Measurements from ENCODE around the gene ACBD4. TPM values are rescaled to one million over a fixed set of nuclear protein-coding genes. Genes with fewer than 3 reads are reported as not detected.

ACBD4 gene
- total RNA-seq, 1 experiment from 2014 or later, result 1.5 TPM

DNA sequence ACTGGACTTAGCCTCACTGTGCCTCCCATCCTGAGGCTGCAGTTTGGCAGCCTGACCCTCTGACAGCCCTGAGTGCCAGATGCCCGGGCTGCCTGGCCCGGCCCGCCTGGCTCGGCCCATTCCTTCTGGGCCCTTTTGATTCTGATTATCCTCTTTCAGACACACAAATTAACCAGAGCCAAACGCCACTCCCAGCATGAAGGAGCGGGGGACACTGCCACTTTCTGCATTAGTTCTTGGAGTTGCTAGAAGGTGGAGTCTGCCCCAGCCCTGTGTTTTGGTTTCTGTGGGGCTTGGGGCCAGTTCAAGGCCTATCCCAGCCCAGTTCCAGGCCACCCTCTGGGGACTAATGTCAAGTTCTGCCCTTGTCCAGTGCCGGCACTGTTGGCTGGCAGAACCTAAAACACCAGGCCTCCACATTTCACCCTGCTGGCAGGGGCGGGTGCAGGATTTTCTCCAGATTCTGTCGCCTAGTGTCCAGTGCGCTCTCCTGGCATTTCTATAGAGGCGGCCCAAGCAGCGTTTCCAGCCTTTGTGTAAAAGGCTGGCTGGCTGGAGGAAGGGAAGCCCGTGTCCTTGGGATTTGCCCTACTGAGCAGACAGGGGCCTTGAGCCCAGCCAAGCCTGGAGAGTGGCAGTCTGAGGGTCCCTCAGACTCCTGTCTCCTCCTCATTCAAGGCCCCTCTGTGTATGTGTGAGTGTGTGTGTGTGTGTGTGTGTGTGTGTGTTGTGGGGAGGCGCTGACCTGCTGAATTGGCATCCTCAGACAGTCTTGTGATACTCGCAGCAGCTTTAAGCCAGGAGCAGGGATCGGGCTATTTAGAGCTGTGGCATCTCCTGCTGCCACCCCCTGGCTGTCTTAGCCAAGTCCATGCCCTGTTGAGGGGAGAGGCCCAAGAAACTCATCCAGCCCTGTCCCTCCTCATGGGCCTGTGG lies 24.5 kb upstream of the ACBD4 start:
- peaks cover 16% of the 10 kb centered on the region for H3K36me3 ChIP-seq (replicated peaks; ENCODE audit: control insufficient read depth, insufficient read depth, low read length)
- no peak for DNase-seq
- no peak overlapping the region for H3K4me3 ChIP-seq (ENCODE audit: insufficient read depth, low read depth, low read length)
- H3K27me3 ChIP-seq (ENCODE audit: control insufficient read depth, insufficient read depth, low read length), result no peaks in the 10 kb centered on the region

DNA sequence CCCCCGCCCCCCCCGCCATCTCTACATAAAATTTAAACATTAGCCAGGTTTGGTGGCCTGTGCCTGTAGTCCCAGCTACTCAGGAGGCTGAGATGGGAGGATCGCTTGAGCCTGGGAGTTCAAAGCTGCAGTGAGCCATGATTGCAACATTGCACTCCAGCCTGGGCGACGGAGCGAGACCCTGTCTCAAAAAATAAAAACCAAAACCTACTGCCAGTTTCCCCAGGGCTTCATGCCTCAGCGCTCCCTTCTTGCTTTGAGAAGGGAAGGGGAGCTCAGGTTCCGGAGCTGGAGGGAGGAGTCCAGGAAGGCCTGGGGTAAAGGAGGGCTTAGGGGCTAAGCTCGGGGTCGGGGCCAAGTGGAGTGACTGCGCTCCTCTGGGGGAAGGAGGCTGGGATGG lies 23.6 kb upstream of the ACBD4 start:
- Histone ChIP-seq H3K36me3 (replicated peaks; ENCODE audit: control insufficient read depth, insufficient read depth, low read length) (peaks cover 8% of the 10 kb centered on the region), H3K27me3 (ENCODE audit: control insufficient read depth, insufficient read depth, low read length) (no peaks in the 10 kb centered on the region), H3K4me3 (ENCODE audit: insufficient read depth, low read depth, low read length) (no peak overlapping the region)
- no peak for DNase-seq

DNA sequence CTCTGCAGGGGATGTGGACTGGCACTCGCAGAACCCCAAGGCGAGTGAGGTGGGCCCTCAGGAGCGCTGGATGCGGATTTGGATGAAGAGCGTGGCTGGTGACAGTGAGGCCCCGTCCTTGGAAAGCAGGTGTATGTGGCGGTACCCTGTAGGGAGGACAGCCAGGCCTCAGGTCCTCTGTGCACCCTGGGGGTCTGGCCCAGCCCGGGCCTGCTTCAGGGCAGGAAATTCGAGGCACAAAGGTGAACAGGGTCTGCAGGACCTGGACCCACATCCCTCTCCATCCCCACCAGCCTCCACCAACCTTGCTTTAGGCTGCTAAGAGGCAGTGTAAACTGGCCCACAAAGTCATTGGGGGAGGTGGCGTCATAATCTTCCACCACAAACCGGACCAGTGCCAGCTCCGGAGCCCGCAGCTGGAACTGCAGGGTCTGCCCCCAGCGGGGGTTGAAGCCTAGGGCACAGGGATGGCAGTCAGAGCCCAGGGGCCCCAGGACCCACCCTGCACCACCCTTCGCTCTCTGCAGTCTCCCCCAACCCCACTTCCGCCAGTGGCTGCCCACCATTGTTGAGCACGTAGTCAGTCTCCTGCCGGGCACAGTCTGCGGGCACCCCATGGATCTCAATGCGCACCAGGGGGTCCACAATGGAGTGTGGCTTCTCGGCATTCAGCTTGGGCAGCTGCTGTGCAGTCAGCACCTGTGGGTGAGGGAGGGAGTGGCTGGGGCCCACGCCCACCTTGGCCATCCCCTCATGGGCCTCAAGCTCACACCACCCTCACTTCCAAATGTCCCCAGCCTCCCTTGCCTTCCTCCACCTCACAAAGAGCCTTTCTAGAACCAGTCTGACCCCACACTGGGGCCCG lies 22.7 kb upstream of the ACBD4 start:
- Histone ChIP-seq H3K27me3 (ENCODE audit: control insufficient read depth, insufficient read depth, low read length) (no peaks in the 10 kb centered on the region), H3K36me3 (replicated peaks; ENCODE audit: control insufficient read depth, insufficient read depth, low read length) (peaks cover 1% of the 10 kb centered on the region; the same call in 1 of the 2 replicates), H3K4me3 (ENCODE audit: insufficient read depth, low read depth, low read length) (no peak overlapping the region)
- DNase-seq, result peak; percentile 61

DNA sequence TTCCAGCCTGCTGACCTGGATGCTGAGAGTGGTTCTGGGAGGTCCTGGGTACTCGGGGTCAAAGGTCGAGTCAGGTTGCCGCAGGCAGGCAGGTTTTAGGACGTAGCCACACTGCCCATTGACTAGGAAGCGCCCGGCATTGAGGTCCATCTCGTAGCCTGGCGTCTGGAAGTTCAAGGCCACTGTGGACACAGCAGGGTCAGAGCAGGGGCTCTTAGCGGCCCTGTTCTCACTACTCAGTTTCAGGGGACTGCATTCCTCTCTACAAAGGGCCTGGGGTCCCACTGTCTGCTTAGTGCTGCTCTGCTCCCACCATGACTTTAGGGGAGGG lies 22.1 kb upstream of the ACBD4 start:
- Histone ChIP-seq H3K27me3 (ENCODE audit: control insufficient read depth, insufficient read depth, low read length) (no peaks in the 10 kb centered on the region), H3K36me3 (replicated peaks; ENCODE audit: control insufficient read depth, insufficient read depth, low read length) (0 out of 2 replicates have a peak, but pooled peaks cover 1% of the 10 kb centered on the region), H3K4me3 (ENCODE audit: insufficient read depth, low read depth, low read length) (no peak overlapping the region)
- DNase-seq, result no peak

DNA sequence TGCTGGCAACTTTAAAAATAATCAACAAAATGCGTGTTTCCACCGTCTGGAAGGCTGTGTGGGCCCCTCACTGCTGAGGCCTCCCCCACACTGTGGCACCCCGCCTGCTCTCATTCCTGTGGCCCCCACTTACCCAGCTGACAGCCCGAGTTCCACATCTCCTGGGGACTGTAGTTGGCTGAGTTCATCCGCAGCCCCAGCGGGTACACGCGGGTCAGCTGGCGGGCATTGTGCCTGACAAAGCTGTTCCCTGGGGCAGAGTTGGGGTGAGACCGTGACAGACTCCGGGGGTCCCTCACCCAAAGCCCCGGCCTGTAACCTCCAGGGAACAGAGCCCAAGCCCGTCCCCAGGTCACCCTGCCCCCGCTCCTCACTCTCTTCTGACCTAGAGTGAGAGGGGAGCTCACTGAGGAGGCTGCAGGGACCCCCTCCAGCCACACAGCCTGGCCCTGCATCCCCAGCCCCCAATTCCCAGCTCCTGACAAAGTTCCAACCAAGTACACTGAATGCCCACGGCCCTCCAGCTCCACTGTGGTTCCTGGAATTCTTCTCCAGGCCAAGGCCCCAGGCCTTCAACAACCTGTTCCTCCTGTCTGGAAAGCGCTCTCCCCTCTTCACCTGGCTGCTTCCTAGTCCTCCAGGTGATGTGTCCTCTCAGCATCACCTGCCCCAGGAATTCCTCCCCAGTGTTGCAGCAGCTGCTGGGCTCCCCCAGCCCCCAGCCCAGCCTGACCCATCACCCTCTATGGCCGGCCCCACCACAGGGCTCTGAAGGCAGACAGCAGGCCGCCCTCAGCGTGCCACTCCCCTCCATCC lies 21.2 kb upstream of the ACBD4 start:
- H3K36me3 ChIP-seq (replicated peaks; ENCODE audit: control insufficient read depth, insufficient read depth, low read length), result no peaks in the 10 kb centered on the region
- DNase-seq, result peak; percentile 76
- H3K27me3 ChIP-seq (ENCODE audit: control insufficient read depth, insufficient read depth, low read length), result no peaks in the 10 kb centered on the region
- no peak overlapping the region for H3K4me3 ChIP-seq (ENCODE audit: insufficient read depth, low read depth, low read length)

DNA sequence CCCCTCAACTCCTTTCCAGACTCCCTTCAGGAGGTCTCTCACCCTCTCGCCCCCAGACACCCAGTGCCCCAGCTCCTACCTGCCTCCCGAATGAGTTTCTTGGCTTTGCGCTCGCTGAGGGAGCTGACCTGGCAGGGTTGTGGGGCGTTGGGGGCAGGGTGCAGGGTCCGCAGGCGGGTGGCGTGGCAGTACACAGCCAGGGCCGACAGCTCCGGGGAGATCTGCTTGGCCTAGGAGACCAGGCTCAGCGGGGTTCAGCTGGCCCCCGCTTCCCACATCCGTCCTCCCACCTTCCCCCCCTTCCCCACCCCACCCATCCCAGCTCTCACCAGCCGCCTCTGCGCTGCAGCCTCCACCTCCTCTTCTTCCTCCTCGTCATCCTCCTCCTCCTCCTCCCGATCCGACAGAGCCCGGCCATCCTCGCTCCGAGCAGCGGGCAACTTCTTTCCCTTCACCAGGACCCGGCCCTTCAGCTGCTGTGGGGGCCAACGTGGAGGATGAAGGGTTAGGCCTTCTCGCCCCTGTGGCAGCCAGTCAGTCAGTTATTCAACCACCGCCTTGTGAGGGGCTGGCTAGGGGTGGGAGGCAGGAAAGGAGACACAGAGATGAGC lies 20.4 kb upstream of the ACBD4 start:
- DNase-seq, result no peak
- Histone ChIP-seq H3K27me3 (ENCODE audit: control insufficient read depth, insufficient read depth, low read length) (no peaks in the 10 kb centered on the region), H3K4me3 (ENCODE audit: insufficient read depth, low read depth, low read length) (no peak overlapping the region), H3K36me3 (replicated peaks; ENCODE audit: control insufficient read depth, insufficient read depth, low read length) (peaks cover under 1% of the 10 kb centered on the region; the same call in 1 of the 2 replicates)

DNA sequence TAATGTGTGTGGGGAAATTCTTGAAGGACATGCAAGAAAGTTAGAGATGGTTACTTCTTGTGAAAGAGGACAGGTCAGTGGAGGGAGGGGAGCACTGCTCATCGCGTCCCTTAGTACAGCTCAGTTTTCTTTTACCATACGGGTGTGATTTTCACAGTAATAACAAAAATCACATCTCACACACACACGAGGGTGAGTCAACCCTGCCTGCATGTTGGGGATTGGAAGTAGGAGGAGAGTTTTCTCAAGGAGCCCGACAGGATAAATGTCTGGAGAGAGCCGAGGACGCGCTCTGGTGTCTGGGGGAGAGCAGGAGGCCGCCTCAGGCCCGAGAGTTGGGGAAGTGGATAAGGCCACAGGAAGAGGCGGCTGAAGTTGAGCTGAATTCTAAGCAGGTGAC lies 19.6 kb upstream of the ACBD4 start:
- H3K27me3 ChIP-seq (ENCODE audit: control insufficient read depth, insufficient read depth, low read length), result no peaks in the 10 kb centered on the region
- H3K4me3 ChIP-seq (ENCODE audit: insufficient read depth, low read depth, low read length), result no peak overlapping the region
- H3K36me3 ChIP-seq (replicated peaks; ENCODE audit: control insufficient read depth, insufficient read depth, low read length), result peaks cover 1% of the 10 kb centered on the region; the same call in 1 of the 2 replicates
- no peak for DNase-seq

DNA sequence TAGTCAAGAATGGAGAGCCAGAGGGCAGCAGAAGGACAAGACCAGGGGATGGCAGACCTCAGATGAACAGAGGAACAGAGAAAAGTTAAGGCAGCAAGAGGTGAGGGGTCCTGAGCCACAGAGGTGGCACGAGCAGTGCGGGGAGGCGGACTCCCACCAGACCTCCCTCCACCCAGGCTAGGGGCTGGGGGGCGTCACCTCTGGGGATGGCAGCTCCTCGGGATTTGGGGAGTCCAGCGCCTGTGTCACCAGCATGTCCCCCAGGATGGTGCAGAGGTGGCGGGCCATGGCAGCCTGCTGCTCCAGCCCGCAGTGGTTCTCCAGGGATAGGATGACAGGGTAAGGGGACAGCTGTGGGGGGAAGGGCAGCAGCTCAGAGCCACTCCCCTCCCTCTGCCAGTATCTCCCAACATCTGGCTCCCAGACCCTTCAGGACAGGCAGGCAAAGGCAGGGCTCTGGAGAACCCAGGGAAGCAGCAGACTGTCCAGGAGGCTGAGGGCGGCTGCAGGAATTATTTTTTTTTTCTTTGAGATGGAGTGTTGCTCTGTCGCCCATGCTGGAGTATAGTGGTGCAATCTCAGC lies 19.0 kb upstream of the ACBD4 start:
- no peaks in the 10 kb centered on the region for H3K27me3 ChIP-seq (ENCODE audit: control insufficient read depth, insufficient read depth, low read length)
- peak; percentile 67 for DNase-seq
- no peak overlapping the region for H3K4me3 ChIP-seq (ENCODE audit: insufficient read depth, low read depth, low read length)
- H3K36me3 ChIP-seq (replicated peaks; ENCODE audit: control insufficient read depth, insufficient read depth, low read length), result peaks cover 1% of the 10 kb centered on the region; the same call in 1 of the 2 replicates

DNA sequence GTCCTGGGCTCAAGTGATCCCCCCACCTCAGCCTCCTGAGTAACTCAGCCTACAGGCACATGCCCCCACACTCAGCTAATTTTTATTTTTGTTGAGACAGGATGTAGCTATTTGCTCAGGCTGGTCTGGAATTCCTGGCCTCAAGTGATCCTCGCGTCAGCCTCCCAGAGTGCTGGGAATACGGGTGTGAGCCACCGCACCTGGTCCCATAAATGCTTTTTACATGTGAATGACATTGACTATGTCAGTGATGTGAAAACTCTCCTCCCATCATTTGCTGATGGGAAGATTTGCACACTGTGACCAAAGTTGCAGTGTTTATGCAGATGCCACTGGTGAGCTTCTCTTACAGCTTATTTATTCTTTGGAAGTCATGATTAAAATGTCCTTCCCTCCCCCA lies 18.2 kb upstream of the ACBD4 start:
- H3K27me3 ChIP-seq (ENCODE audit: control insufficient read depth, insufficient read depth, low read length), result no peaks in the 10 kb centered on the region
- DNase-seq, result no peak
- H3K36me3 ChIP-seq (replicated peaks; ENCODE audit: control insufficient read depth, insufficient read depth, low read length), result peaks cover 1% of the 10 kb centered on the region; the same call in 1 of the 2 replicates
- no peak overlapping the region for H3K4me3 ChIP-seq (ENCODE audit: insufficient read depth, low read depth, low read length)

DNA sequence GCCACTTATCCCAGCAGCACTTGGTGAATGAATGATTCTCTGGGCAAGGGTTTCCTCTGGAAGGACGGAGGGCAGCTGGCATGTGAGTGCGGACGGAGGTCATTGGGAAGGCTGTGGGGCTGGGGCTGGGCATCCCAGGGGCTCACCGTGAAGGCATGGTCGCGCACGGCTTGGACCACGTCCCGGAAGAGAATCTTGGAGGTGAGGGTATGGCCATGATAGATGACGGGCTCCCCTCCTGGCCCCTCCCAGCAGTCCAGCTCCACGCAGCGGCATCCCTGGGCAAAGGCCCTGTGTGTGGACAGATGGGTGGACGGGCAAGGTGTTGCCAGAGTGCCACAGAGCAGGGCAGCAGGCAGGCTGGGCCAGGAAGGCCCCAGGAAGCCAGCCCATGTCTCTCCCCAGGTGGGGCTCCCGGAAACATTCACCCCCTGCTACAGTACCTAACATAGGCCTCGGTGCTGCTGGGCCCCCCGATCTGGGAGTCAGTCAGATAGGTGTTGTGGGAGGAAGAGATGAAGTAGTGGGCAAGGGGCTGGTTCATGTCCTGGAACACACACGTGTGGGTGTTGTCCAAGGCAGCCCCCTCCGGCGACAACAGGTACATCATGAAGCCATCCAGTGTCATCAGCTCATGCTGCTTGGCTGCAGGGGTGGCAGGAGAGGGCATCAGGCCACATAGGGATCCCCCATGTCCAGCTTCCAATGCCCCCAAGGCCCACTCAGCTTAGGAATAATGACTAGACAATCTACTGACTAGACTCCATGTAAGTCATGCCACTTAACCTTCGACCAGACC lies 17.4 kb upstream of the ACBD4 start:
- Histone ChIP-seq H3K4me3 (ENCODE audit: insufficient read depth, low read depth, low read length) (no peak overlapping the region), H3K36me3 (replicated peaks; ENCODE audit: control insufficient read depth, insufficient read depth, low read length) (peaks cover 1% of the 10 kb centered on the region; the same call in 1 of the 2 replicates), H3K27me3 (ENCODE audit: control insufficient read depth, insufficient read depth, low read length) (no peaks in the 10 kb centered on the region)
- DNase-seq, result no peak

DNA sequence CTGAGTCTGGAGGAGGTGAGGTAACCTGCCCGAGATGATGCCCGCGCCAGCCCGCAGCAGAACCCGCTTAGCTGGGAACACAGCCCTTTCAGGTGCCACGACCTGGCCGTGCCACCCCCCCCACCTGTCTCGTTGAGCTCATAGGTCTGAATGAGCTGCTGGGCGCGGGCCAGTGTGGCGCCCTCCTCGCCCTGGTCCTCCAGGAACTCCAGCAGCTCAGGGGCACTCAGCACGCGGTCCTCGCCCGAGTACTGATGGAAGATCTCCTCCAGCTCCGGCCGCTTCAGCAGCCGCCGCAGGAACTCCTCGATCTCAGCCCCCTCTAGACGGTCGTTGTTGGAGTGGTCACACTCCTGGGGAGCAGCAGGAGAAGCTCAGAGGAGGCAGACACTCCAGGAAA lies 16.8 kb upstream of the ACBD4 start:
- Histone ChIP-seq H3K27me3 (ENCODE audit: control insufficient read depth, insufficient read depth, low read length) (no peaks in the 10 kb centered on the region), H3K4me3 (ENCODE audit: insufficient read depth, low read depth, low read length) (no peak overlapping the region), H3K36me3 (replicated peaks; ENCODE audit: control insufficient read depth, insufficient read depth, low read length) (peaks cover 1% of the 10 kb centered on the region; the same call in 1 of the 2 replicates)
- no peak for DNase-seq

DNA sequence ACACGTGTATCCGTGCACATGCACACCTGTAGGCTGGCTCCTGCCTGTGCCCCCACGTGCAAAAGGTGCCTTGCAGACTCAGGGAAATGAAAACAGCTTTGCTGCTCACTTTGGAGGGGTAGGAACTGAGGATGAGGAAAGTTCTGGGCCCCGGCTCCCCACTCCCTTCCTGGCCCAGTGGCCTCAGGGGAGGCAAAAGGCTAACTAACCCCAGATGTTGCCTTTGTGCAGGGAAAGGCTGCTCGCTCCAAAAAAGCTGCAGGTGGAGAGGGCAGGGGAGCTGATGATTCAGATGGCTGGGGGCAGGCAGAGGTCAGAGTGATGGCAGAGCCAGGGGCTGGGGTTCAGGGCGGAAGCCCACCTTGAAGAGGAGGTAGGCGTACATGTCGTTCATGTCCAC lies 15.5 kb upstream of the ACBD4 start:
- no peak for DNase-seq
- Histone ChIP-seq H3K27me3 (ENCODE audit: control insufficient read depth, insufficient read depth, low read length) (no peaks in the 10 kb centered on the region), H3K36me3 (replicated peaks; ENCODE audit: control insufficient read depth, insufficient read depth, low read length) (peaks cover 1% of the 10 kb centered on the region; the same call in 1 of the 2 replicates), H3K4me3 (ENCODE audit: insufficient read depth, low read depth, low read length) (no peak overlapping the region)

DNA sequence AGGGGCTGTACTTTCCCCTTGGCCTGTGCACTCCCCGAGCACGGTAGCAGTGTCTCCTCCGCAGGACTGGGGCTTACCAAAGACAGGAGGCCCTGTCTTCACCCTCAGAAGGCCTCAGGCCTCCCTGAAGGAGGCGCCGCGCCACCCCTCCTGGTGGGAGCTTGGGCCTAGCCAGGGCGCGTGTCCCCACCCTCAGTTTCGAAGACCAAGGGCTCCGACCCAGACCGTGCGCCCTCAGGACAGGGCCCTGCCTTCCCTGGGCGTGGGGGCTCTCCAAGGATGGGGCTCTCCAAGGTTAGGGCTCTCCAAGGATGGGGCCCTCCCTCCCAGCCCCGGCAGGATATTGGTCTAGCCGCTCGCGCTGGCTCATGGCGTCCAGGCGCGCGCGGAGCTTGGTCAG lies 14.9 kb upstream of the ACBD4 start:
- H3K27me3 ChIP-seq (ENCODE audit: control insufficient read depth, insufficient read depth, low read length), result no peaks in the 10 kb centered on the region
- DNase-seq, result peak; percentile 63
- H3K36me3 ChIP-seq (replicated peaks; ENCODE audit: control insufficient read depth, insufficient read depth, low read length), result peaks cover 1% of the 10 kb centered on the region; the same call in 1 of the 2 replicates
- H3K4me3 ChIP-seq (ENCODE audit: insufficient read depth, low read depth, low read length), result no peak overlapping the region

Data from H7 (cell line).